Thymus (tissue), 11 donors: ENCODE results near the gene RNF123. TPM values are rescaled to one million over a fixed set of nuclear protein-coding genes. Genes with fewer than 3 reads are reported as not detected.
"Not testable (repeated sequence)": the region's sequence is repeated elsewhere in the genome, so short reads cannot be mapped to it uniquely, and the experiment has no call there.

ENCODE experiments used
- DNase-seq, 9 donors: peaks; one replicate each; pipeline ENCODE4 v3.0.0-alpha.2; 2013; ENCODE audit warnings: low spot score in 9 of 9, low read depth in 6 of 9, missing footprints in 1 of 9
- H3K27ac ChIP-seq, 2 donors: one replicate each; pipeline ENCODE4 v1.5.1; 2013; ENCODE audit warnings: control low read depth in 1 of 2, low read depth in 1 of 2, low read length in 1 of 2, mild to moderate bottlenecking in 1 of 2, moderate library complexity in 1 of 2
- H3K27me3 ChIP-seq, 2 donors: one replicate each; pipeline ENCODE4 v1.5.1; 2013; ENCODE audit warnings: low read length in 1 of 2; ENCODE audit not compliant: control insufficient read depth in 2 of 2, insufficient read depth in 1 of 2
- H3K36me3 ChIP-seq, 2 donors: one replicate each; pipeline ENCODE4 v1.5.1; 2013; ENCODE audit warnings: low read length in 1 of 2, mild to moderate bottlenecking in 1 of 2, moderate library complexity in 1 of 2; ENCODE audit not compliant: control insufficient read depth in 2 of 2, insufficient read depth in 2 of 2
- H3K4me1 ChIP-seq, 2 donors: one replicate each; pipeline ENCODE4 v1.5.1; 2013; ENCODE audit warnings: low read length in 2 of 2; ENCODE audit not compliant: control insufficient read depth in 2 of 2, insufficient read depth in 2 of 2
- H3K4me3 ChIP-seq, 2 donors: one replicate each; pipeline ENCODE4 v1.5.1; 2013; ENCODE audit warnings: low read length in 2 of 2, control low read depth in 1 of 2, mild to moderate bottlenecking in 1 of 2
- H3K9me3 ChIP-seq, 2 donors: one replicate each; pipeline ENCODE4 v1.5.1; 2013; ENCODE audit warnings: low read length in 1 of 2, mild to moderate bottlenecking in 1 of 2; ENCODE audit not compliant: control insufficient read depth in 2 of 2, insufficient read depth in 1 of 2
- WGBS: extraction: QIAGEN DNeasy Blood & Tissue Kit; methylation state at CpG from one replicate; pipeline ENCODE4 v1.1.7; 2013; 5-methylcytosine and 5-hydroxymethylcytosine counted together
- polyA plus RNA-seq: library from polyadenylated mRNA; stranded (reverse); fragments of 200-250 nt; gene quantifications from one replicate; pipeline ENCODE4 v1.2.3, GENCODE V29; 2013
- total RNA-seq: library from RNA; stranded (reverse); fragments of 120-200 nt; gene quantifications from one replicate; pipeline ENCODE4 v1.2.4, GENCODE V29; 2013
- donor health status: healthy.

The RNF123 gene
- total and polyA plus RNA-seq, 2 donors, result 12.3 to 23.7 TPM

DNA sequence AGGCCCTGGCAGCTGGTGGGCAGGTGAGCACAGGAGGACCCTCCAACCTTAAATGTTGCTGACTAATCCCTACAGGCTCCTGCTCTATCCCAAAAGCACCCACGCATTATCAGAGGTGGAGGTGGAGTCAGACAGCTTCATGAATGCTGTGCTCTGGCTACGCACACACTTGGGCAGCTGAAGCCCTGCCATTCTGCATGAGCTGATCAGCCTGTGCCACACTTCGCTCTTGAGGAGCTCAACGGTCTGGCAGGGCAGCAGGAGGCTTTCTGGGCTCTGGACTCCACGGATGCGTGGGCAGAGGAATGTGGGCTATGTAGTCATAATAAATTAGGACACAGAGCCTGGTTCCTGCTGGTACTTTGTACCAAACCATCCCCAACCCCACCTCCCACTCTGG, 6.2 kb upstream of the RNF123 start:
- H3K4me3 ChIP-seq, result no peak overlapping the region
- H3K27me3 ChIP-seq, result peaks cover 4 to 33% of the 10 kb centered on the region in 2 donors
- H3K27ac ChIP-seq, result no peak overlapping the region
- H3K4me1 ChIP-seq, result no peaks in the 10 kb centered on the region
- no peak for DNase-seq
- 99% methylated on average over 6 of the region's 6 CpGs for WGBS
- no peaks in the 10 kb centered on the region for H3K9me3 ChIP-seq
- H3K36me3 ChIP-seq, result peaks cover 53 to 63% of the 10 kb centered on the region in 2 donors

DNA sequence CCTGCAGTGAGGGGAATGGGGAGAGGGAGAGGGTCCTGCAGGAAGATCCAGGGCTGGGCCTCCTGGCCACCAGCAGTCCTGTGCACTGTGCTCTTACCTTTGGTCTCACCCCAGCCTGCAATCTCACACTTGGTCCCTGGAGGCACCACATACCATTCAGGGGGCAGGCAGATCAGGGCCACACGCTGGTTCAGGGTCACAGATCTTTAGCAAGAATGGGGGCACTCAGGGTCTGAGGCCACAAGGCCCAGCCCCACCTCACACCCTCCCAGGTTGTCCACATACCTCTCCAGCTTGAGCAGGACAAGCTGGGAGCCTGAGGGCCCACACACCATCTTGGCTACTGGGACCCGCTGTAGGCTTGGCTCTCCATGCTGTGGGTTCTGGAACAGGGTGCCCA, 4.9 kb upstream of the RNF123 start:
- not testable (repeated sequence) for H3K4me3 ChIP-seq, H3K4me1 ChIP-seq, DNase-seq, H3K27ac ChIP-seq, H3K9me3 ChIP-seq
- 97% methylated on average over 2 of the region's 2 CpGs for WGBS
- peaks cover 40 to 50% of the 10 kb centered on the region in 2 donors for H3K36me3 ChIP-seq
- H3K27me3 ChIP-seq, result peaks cover 4 to 39% of the 10 kb centered on the region in 2 donors

DNA sequence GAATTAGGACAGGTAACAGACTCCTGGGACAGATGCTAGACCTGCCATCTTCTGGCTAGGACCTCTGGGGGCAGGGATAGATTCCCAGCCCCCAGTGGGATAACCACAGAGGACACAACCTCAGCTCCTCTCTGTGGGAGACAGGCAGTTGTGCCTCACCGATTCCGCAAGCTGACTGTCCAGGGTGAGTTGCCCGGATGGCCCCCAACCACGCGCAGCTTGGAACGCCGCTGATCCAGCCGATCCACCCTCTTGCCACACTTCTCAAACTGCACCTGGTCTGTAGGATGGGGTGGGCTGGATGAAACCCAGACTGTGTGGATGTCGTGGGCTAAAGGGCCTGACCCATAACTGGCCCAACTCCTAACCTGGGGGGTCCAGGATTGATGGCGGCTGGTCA, 4.3 kb upstream of the RNF123 start:
- not testable (repeated sequence) for H3K27ac ChIP-seq

DNA sequence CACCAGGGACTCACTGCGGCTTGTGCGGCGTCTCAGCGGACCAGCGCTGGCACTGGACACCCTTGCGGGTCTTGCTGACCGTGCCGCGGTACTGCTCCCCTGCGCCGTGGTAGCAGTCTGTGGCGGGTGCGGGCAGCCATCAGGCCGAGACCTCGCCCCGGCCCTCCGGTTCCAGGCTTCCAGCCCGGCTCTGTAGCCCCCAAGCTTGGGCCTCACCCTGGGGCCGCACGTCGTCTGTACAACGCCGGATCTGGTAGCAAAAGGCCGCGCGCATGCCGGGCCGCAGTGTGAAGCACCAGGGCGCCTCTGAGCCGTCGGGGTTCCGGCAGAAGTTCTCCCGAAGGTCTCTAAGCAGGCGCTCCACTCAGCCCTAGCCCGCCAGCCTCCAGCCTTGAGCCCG, 3.5 kb upstream of the RNF123 start:
- H3K4me3 ChIP-seq, H3K27ac ChIP-seq, H3K9me3 ChIP-seq, DNase-seq: not testable (repeated sequence)
- 33% methylated on average over 35 of the region's 36 CpGs for WGBS
- H3K4me1 ChIP-seq, result peaks cover 7 to 13% of the 10 kb centered on the region in 2 donors
- H3K36me3 ChIP-seq, result peaks cover 29 to 36% of the 10 kb centered on the region in 2 donors
- peaks cover 4 to 39% of the 10 kb centered on the region in 2 donors for H3K27me3 ChIP-seq

More for the DNA sequence above, 4.3 kb upstream of the RNF123 start:
- Histone ChIP-seq H3K4me1 (peaks cover 4 to 10% of the 10 kb centered on the region in 2 donors), H3K27me3 (peaks cover 4 to 39% of the 10 kb centered on the region in 2 donors), H3K36me3 (peaks cover 36 to 43% of the 10 kb centered on the region in 2 donors)
- DNase-seq, H3K9me3 ChIP-seq, H3K4me3 ChIP-seq: not testable (repeated sequence)
- 98% methylated on average over 10 of the region's 10 CpGs for WGBS

DNA sequence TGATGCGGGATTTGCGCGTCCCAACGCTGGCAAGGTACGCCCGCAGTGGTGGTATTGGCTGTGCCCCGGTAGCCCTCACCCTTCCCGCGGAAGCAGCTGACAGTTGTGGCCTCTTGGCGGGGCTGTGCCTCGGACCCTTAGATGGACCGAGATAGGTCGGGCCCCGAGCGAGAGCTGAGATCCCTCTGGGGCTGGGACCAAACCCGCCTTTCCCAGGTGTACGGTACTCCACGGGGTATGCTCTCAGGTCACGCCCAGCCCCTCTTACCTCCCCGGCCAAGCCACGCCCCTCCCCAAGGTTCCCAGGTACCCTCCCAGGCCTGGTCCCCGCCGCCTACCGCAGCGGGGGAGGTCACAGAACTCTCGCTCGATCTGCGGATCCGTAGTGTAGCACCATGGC, 3.0 kb upstream of the RNF123 start:
- not testable (repeated sequence) for H3K27ac ChIP-seq, DNase-seq, H3K4me3 ChIP-seq, H3K9me3 ChIP-seq
- WGBS, result 3% methylated on average over 24 of the region's 29 CpGs
- Histone ChIP-seq H3K36me3 (peaks cover 25 to 31% of the 10 kb centered on the region in 2 donors), H3K27me3 (peaks cover 4 to 39% of the 10 kb centered on the region in 2 donors), H3K4me1 (peaks cover 7 to 13% of the 10 kb centered on the region in 2 donors)

DNA sequence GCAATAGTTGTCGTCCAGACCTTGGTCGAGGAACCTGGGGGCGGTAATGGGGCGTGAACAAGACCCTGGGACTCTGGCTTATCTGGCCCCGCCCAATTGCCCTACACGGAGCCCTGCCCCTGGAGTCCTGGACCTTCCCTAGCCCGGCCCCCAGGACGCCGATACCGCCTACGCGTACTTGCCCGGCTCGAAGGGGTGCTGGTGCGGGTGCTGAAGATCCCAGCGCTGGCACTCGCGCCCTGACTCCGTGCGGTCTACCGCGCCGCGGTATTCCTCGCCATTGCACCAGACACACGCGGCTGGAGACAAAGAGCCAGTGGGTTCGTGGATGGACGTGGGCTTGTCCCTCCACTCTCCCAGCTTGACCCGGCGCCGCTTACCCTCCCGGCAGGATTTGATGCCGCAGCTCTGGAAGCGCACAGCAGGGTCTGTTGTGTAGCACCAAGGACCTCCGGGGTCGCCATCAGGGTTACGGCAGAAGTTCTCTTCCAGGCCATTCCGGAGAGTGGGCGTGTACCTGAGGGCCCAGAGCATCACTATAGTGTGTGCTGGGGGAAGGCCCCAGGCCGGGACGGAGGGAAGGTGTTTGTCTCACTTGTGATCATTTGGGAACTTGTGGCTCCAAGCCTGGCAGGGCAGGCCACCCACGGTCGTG, 2.5 kb upstream of the RNF123 start:
- H3K4me1 ChIP-seq, result peaks cover 7 to 13% of the 10 kb centered on the region in 2 donors
- H3K27me3 ChIP-seq, result peaks cover 4 to 39% of the 10 kb centered on the region in 2 donors
- WGBS, result 24% methylated on average over 44 of the region's 44 CpGs
- H3K4me3 ChIP-seq, H3K9me3 ChIP-seq, H3K27ac ChIP-seq, DNase-seq: not testable (repeated sequence)
- peaks cover 22 to 25% of the 10 kb centered on the region in 2 donors for H3K36me3 ChIP-seq

- not testable (repeated sequence) for DNase-seq, H3K27ac ChIP-seq, H3K4me3 ChIP-seq, H3K9me3 ChIP-seq
- Histone ChIP-seq H3K36me3 (peaks cover 17 to 20% of the 10 kb centered on the region in 2 donors), H3K4me1 (peaks cover 7 to 13% of the 10 kb centered on the region in 2 donors), H3K27me3 (peaks cover 4 to 39% of the 10 kb centered on the region in 2 donors)
- WGBS, result 97% methylated on average over 12 of the region's 12 CpGs
Observed at GRCh38 chr3:49687424-49687795, 1.9 kb upstream of the RNF123 start.

DNA sequence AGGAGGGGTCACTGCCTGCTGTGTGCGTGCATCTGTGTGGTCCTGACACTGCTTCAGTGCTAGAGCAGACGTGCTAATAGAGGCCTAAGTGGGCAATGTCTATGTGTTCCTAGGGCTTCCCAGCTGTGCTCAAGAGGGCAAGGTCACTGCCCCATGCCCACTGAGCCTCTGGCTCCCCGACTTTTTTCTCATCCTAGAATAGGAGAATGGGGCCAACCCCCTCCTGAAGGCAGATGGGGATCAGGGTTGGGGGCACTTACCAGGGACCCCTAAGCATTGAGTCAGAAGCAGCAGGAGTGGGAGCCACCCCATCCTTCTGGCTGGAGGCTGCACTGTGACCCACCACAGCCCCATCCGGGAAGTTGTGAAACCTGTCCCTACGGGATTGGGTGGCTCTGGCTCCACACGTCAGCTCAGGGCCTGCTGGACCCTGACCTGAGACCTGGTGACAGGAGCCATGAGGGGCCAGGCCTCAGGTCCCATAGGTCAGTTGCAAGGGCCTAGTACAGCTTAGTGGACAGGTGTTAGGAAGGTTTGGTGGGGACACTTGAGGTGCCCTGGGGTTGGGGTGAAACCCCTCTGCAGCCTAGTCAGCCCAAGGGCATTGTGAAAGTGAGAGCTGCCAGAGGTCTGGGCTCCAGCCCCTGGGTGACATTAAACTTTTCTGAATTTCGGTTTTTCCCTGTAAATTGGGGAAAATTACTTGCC, 865 bp upstream of the RNF123 start:
- not testable (repeated sequence) for H3K36me3 ChIP-seq, H3K27ac ChIP-seq, DNase-seq, H3K9me3 ChIP-seq
- WGBS, result 80% methylated on average over 7 of the region's 7 CpGs
- peaks cover 4 to 39% of the 10 kb centered on the region in 2 donors for H3K27me3 ChIP-seq
- peaks cover 7 to 13% of the 10 kb centered on the region in 2 donors for H3K4me1 ChIP-seq
- peak overlapping the region in 1 of 2 donors; percentile 98 for H3K4me3 ChIP-seq

- 10% methylated on average over 16 of the region's 16 CpGs for WGBS
- H3K27me3 ChIP-seq, result peaks cover 4 to 35% of the 10 kb centered on the region in 2 donors
- H3K4me1 ChIP-seq, result peaks cover 7 to 13% of the 10 kb centered on the region in 2 donors
- peak overlapping the region in 1 of 2 donors; percentile 43 for H3K27ac ChIP-seq
- peak overlapping the region; percentile 76 to 98 for H3K4me3 ChIP-seq
- H3K36me3 ChIP-seq, H3K9me3 ChIP-seq, DNase-seq: not testable (repeated sequence)
Observed at GRCh38 chr3:49689908-49690624, 709 bp downstream of the RNF123 start.
